Smooth muscle cell (in vitro differentiated cells): ENCODE data around the gene DNMT3A. TPM values are rescaled to one million over a fixed set of nuclear protein-coding genes. Genes with fewer than 3 reads are reported as not detected.

Source experiments
- DNase-seq: peaks from one replicate; lab custom pipeline; 2025; ENCODE audit not compliant: unreplicated experiment; lab: John Stamatoyannopoulos, UW
- H2AFZ ChIP-seq: fragments of 200-600 bp; sonication (generic); 2 replicates; pipeline ENCODE4 v1.6.0; 2016; ENCODE audit warnings: antibody characterized with exemption, low read depth, mild to moderate bottlenecking
- H3F3A ChIP-seq: fragments of 200-600 bp; sonication (generic); 2 replicates; pipeline ENCODE4 v1.6.0; 2017; ENCODE audit warnings: antibody characterized with exemption, low read depth
- H3K27ac ChIP-seq: fragments of 200-600 bp; sonication (generic); 2 replicates; pipeline ENCODE4 v1.5.1; 2016; ENCODE audit warnings: low read depth, mild to moderate bottlenecking
- H3K27me3 ChIP-seq: fragments of 200-600 bp; sonication (generic); 2 replicates; pipeline ENCODE4 v1.6.1; 2016; ENCODE audit warnings: low read depth, mild to moderate bottlenecking
- H3K36me3 ChIP-seq: fragments of 200-600 bp; sonication (generic); 2 replicates; pipeline ENCODE4 v1.5.1; 2016; ENCODE audit warnings: low read depth
- H3K4me1 ChIP-seq: fragments of 200-600 bp; sonication (generic); 2 replicates; pipeline ENCODE4 v1.5.1; 2016; ENCODE audit warnings: low read depth
- H3K4me2 ChIP-seq: fragments of 200-600 bp; sonication (generic); 2 replicates; pipeline ENCODE4 v1.6.0; 2016; ENCODE audit warnings: mild to moderate bottlenecking
- H3K4me3 ChIP-seq: fragments of 200-600 bp; sonication (generic); 2 replicates; pipeline ENCODE4 v1.5.1; 2016; ENCODE audit warnings: mild to moderate bottlenecking
- H3K79me2 ChIP-seq: fragments of 200-600 bp; sonication (generic); 2 replicates; pipeline ENCODE4 v1.6.0; 2016; ENCODE audit warnings: low read depth, mild to moderate bottlenecking
- H3K9ac ChIP-seq: fragments of 200-600 bp; sonication (generic); 2 replicates; pipeline ENCODE4 v1.6.0; 2016; ENCODE audit warnings: low read depth
- H3K9me3 ChIP-seq: fragments of 200-600 bp; sonication (generic); replicated peaks from 2 replicates; pipeline ENCODE4 v1.5.1; 2016; ENCODE audit warnings: low read depth
- H4K20me1 ChIP-seq: fragments of 200-600 bp; sonication (generic); 2 replicates; pipeline ENCODE4 v1.6.0; 2016; ENCODE audit warnings: low read depth
- WGBS: methylation state at CpG from one replicate; pipeline ENCODE4 v1.1.7; 2016; ENCODE audit warnings: low lambda C conversion rate; 5-methylcytosine and 5-hydroxymethylcytosine counted together
- polyA plus RNA-seq: library from polyadenylated mRNA; unstranded; fragments of >200 nt; fragmentation: Nextera tagmentation; extraction: Ambion mirVana; gene quantifications from 2 replicates; pipeline ENCODE4 v1.2.1, GENCODE V29; 2016
- total RNA-seq: library from RNA; depleted of rRNA; stranded (reverse); fragments of >200 nt; gene quantifications from 2 replicates; pipeline ENCODE4 v1.2.3, GENCODE V29; 2014
- TF ChIP-seq, protein P1 (sequence below): fragments of 200-600 bp; sonication (generic); IDR thresholded peaks from 2 replicates; pipeline ENCODE4 v1.5.1; 2017; ENCODE audit warnings: borderline replicate concordance, mild to moderate bottlenecking, antibody characterized with exemption; ENCODE audit not compliant: insufficient read depth, poor library complexity, severe bottlenecking

Gene DNMT3A
- total and polyA plus RNA-seq, 2 experiments from 2014 or later = 16.4 to 19.9 TPM

DNA sequence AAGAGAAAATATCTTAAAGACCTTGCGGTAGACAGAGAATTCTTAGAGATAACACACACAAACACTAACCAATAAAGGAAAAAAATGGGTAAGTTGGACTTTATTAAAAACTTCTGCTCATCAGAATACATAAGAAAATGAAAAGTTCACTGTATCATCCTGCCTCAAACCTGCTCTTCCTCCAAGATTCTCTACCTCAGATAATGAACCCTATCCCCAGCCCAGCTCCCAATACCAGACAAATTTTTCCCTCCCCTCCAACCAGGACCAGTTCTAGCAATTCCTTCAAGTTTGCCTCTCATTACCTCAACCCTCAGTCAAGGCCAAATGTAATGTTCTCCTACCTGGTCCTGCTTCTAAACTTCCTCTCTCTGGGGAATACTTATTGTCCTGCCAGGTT, 79.4 kb downstream of the DNMT3A start:
- H2AFZ ChIP-seq = no peak overlapping the region
- 69% methylated on average over 1 of the region's 1 CpG for WGBS

DNA sequence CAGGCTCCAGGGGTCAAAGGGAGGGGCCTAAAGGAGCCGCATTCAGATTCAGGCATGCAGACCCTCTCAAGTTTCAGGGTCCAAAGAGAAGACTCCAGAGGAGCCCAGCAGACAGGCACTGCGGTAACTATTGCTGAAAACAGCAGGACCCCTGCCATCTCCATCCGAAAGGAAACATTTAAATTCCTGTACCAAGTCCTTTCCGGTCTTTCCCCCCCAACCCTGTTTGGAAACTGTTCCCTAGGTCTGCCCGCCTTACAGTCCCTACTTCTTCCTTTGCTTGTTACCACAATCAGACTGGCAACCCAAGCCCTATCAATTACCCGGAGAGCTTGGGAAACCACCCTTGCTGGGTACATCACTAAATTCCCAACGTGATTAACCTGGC, 82.0 kb downstream of the DNMT3A start:
- 46% methylated on average over 7 of the region's 7 CpGs for WGBS
- H3K4me3 ChIP-seq = no peak overlapping the region
- H3K9me3 ChIP-seq = no peaks in the 10 kb centered on the region
- no peak for DNase-seq
- H3K9ac ChIP-seq = no peak overlapping the region
- H3K79me2 ChIP-seq = no peaks in the 10 kb centered on the region
- H4K20me1 ChIP-seq = no peaks in the 10 kb centered on the region
- peaks cover 6% of the 10 kb centered on the region for H3F3A ChIP-seq
- no peak overlapping the region for H3K27ac ChIP-seq
- H3K36me3 ChIP-seq = no peaks in the 10 kb centered on the region
- H3K27me3 ChIP-seq = no peaks in the 10 kb centered on the region
- peaks cover 38% of the 10 kb centered on the region for H3K4me1 ChIP-seq
- TF ChIP-seq, protein P1, sequence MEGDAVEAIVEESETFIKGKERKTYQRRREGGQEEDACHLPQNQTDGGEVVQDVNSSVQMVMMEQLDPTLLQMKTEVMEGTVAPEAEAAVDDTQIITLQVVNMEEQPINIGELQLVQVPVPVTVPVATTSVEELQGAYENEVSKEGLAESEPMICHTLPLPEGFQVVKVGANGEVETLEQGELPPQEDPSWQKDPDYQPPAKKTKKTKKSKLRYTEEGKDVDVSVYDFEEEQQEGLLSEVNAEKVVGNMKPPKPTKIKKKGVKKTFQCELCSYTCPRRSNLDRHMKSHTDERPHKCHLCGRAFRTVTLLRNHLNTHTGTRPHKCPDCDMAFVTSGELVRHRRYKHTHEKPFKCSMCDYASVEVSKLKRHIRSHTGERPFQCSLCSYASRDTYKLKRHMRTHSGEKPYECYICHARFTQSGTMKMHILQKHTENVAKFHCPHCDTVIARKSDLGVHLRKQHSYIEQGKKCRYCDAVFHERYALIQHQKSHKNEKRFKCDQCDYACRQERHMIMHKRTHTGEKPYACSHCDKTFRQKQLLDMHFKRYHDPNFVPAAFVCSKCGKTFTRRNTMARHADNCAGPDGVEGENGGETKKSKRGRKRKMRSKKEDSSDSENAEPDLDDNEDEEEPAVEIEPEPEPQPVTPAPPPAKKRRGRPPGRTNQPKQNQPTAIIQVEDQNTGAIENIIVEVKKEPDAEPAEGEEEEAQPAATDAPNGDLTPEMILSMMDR = no peak
- H3K4me2 ChIP-seq = no peak overlapping the region
- H2AFZ ChIP-seq = no peak overlapping the region

More for the DNA sequence above, 79.4 kb downstream of the DNMT3A start:
- TF ChIP-seq, protein P1 = no peak
- no peak overlapping the region for H3K4me3 ChIP-seq
- no peaks in the 10 kb centered on the region for H3K27me3 ChIP-seq
- no peak for DNase-seq
- H3K27ac ChIP-seq = no peak overlapping the region
- H3K4me1 ChIP-seq = peaks cover 28% of the 10 kb centered on the region
- H4K20me1 ChIP-seq = no peaks in the 10 kb centered on the region
- no peak overlapping the region for H3K9ac ChIP-seq
- H3F3A ChIP-seq = peaks cover 3% of the 10 kb centered on the region
- H3K4me2 ChIP-seq = no peak overlapping the region
- no peaks in the 10 kb centered on the region for H3K36me3 ChIP-seq
- H3K79me2 ChIP-seq = no peaks in the 10 kb centered on the region
- H3K9me3 ChIP-seq = no peaks in the 10 kb centered on the region

DNA sequence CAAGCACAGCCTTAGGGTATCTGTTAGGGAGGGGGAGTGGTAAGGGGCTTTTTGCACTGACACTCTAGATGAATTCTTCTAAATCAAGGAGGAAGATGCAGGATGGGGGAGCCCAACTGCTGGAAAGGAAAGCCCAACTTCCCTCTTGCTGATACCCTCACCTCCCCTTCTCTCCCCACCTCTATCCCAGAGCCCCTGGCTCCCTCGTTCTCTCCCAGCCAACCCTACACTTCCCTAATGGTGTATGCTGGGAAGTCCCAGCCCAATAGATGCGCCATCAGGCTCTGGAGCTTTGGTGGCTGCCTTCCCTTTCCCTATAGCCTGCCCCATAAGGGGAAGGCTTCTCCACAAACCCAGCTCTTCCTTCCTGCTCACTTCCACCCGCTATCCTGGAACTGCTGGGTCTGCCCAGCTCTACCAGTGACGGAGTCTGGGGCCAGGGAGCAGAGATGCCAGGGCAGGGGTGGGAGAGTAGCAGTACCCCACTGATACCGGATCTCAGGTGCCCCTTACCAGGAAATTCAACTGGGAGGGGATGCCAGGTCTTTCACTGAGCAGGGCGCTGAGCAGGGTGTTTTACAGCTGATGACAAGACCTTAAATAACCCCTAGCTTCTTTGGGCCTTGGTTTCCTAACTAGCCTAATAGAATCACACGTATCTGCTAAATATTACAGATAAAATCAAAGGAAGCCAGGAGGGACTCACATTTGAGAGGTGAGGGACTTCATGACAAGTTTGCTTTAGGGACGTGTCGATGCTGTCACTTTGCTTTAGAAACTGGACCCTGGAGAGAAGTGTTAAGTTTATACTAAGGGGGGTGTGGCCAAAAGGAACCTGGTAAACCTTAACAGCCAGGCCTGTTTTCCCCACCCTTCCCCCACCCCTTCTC, 82.6 kb downstream of the DNMT3A start:
- peaks cover 38% of the 10 kb centered on the region for H3K4me1 ChIP-seq
- H3K9ac ChIP-seq = no peak overlapping the region
- H4K20me1 ChIP-seq = no peaks in the 10 kb centered on the region
- H3K27ac ChIP-seq = no peak overlapping the region
- no peaks in the 10 kb centered on the region for H3K79me2 ChIP-seq
- H3K4me3 ChIP-seq = no peak overlapping the region
- WGBS = 80% methylated on average over 9 of the region's 9 CpGs
- no peak overlapping the region for H3K4me2 ChIP-seq
- TF ChIP-seq, protein P1 = no peak
- no peaks in the 10 kb centered on the region for H3K9me3 ChIP-seq
- no peaks in the 10 kb centered on the region for H3K27me3 ChIP-seq
- no peak overlapping the region for H2AFZ ChIP-seq
- H3K36me3 ChIP-seq = no peaks in the 10 kb centered on the region
- peaks cover 6% of the 10 kb centered on the region for H3F3A ChIP-seq
- no peak for DNase-seq
